Measurements from ENCODE around the gene SETD9.

The SETD9 gene

DNA sequence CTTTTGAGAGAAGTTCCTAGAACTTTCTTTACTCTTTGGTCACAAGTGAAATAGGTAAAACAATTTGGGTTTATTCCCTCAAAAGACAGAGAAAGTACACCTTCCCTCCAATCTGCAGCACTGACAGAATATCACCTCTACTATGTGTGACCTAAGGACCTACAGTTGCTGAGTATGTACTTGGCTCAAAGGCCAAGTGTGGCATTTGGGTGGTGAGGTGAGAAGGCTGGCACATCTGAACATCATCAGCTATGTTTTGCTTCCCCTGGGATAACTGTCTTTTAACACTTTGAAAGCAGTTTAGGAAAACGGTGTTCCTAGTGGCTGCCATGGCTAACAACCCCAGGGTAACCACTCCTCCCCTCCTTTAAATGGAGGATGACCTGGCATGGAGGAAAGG, 24.9 kb downstream of the SETD9 start:
- Histone ChIP-seq H3K27ac (no peak overlapping the region), H4K20me1 (ENCODE audit: insufficient read depth) (no peaks in the 10 kb centered on the region), H3K79me2 (ENCODE audit: insufficient read depth, low read depth) (no peaks in the 10 kb centered on the region), H3K9ac (no peak overlapping the region), H2AFZ (ENCODE audit: low read depth) (no peak overlapping the region), H3K36me3 (ENCODE audit: insufficient read depth) (peaks cover 21% of the 10 kb centered on the region; the same call in 1 of the 2 replicates), H3K4me1 (ENCODE audit: low read depth, poor library complexity, severe bottlenecking) (peaks cover 10% of the 10 kb centered on the region), H3K4me3 (IDR thresholded peaks at IDR 0.05; ENCODE audit: insufficient read depth, low read depth, low read length) (no peak overlapping the region), H3K27me3 (ENCODE audit: insufficient read depth, low read depth) (no peaks in the 10 kb centered on the region), H3K4me2 (no peak overlapping the region)
- TF ChIP-seq CTCF (conservative IDR thresholded peaks at IDR 0.05; ENCODE audit: low read depth, low read length): no peak

DNA sequence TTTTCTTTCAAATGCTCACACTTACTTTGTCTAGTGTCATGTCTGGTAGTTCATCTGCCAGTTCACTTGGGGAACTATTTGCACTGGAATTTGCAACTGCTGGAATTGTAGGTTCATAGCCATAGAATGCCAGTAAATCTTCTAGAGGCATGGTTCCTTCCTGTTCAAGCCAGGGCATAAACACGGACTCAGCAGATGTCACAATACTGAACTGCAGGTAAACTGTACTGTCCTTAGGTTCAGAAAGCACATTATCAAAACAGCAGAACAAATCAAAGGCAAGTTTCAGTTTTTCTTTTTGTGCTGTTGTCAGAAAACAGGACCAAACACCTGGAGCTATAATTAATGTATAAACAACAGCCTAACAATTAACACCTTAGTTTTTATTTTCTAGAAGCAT, 29.5 kb downstream of the SETD9 start:
- peaks cover 11% of the 10 kb centered on the region; the same call in 1 of the 2 replicates for H3K36me3 ChIP-seq (ENCODE audit: insufficient read depth)
- peaks cover 17% of the 10 kb centered on the region for H3K4me1 ChIP-seq (ENCODE audit: low read depth, poor library complexity, severe bottlenecking)
- H3K4me2 ChIP-seq: peak overlapping the region; percentile 22; the same call in 1 of the 2 replicates
- peak overlapping the region; percentile 12; the same call in 1 of the 2 replicates for H3K27ac ChIP-seq
- H3K4me3 ChIP-seq (IDR thresholded peaks at IDR 0.05; ENCODE audit: insufficient read depth, low read depth, low read length): no peak overlapping the region
- no peaks in the 10 kb centered on the region for H3K27me3 ChIP-seq (ENCODE audit: insufficient read depth, low read depth)
- H4K20me1 ChIP-seq (ENCODE audit: insufficient read depth): no peaks in the 10 kb centered on the region
- H3K79me2 ChIP-seq (ENCODE audit: insufficient read depth, low read depth): no peaks in the 10 kb centered on the region
- peak overlapping the region; percentile 10; the same call in 1 of the 2 replicates for H3K9ac ChIP-seq
- TF ChIP-seq CTCF (conservative IDR thresholded peaks at IDR 0.05; ENCODE audit: low read depth, low read length): no peak
- no peak overlapping the region for H2AFZ ChIP-seq (ENCODE audit: low read depth)

DNA sequence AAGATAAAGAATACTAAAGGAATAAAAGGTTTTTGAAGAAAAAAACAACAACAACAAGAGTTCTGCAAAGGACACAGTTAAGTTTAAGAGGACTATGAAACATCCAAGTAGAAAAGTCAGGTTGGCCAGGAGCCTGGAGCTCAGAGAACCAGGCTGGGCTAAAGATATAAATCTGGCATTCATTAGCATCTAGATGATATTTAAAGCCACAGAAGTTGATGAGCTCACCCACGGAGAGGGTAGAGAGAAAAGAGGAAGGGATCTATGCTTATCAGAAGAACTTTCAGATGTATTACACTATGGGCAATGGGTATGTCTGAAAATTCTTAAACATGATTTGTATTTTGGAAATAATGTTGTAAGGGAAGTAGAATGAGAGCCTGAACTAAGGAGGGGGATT, 32.6 kb downstream of the SETD9 start:
- Histone ChIP-seq H3K27me3 (ENCODE audit: insufficient read depth, low read depth) (no peaks in the 10 kb centered on the region), H3K4me2 (no peak overlapping the region), H4K20me1 (ENCODE audit: insufficient read depth) (no peaks in the 10 kb centered on the region), H3K9ac (no peak overlapping the region), H3K79me2 (ENCODE audit: insufficient read depth, low read depth) (no peaks in the 10 kb centered on the region), H3K4me3 (IDR thresholded peaks at IDR 0.05; ENCODE audit: insufficient read depth, low read depth, low read length) (no peak overlapping the region), H2AFZ (ENCODE audit: low read depth) (no peak overlapping the region), H3K27ac (no peak overlapping the region), H3K4me1 (ENCODE audit: low read depth, poor library complexity, severe bottlenecking) (peaks cover 17% of the 10 kb centered on the region), H3K36me3 (ENCODE audit: insufficient read depth) (peaks cover 9% of the 10 kb centered on the region; the same call in 1 of the 2 replicates)
- no peak for TF ChIP-seq CTCF (conservative IDR thresholded peaks at IDR 0.05; ENCODE audit: low read depth, low read length)

- Histone ChIP-seq H3K36me3 (ENCODE audit: insufficient read depth) (peaks cover 3% of the 10 kb centered on the region; the same call in 1 of the 2 replicates), H4K20me1 (ENCODE audit: insufficient read depth) (no peaks in the 10 kb centered on the region)
Observed at GRCh38 chr5:56947052-56947451, 37.7 kb downstream of the SETD9 start.

More at GRCh38 chr5:56947052-56947451, 37.7 kb downstream of the SETD9 start:
- Histone ChIP-seq H3K9ac (no peak overlapping the region), H3K4me1 (ENCODE audit: low read depth, poor library complexity, severe bottlenecking) (peaks cover 16% of the 10 kb centered on the region), H3K27ac (no peak overlapping the region), H3K4me2 (no peak overlapping the region), H2AFZ (ENCODE audit: low read depth) (no peak overlapping the region), H3K4me3 (IDR thresholded peaks at IDR 0.05; ENCODE audit: insufficient read depth, low read depth, low read length) (no peak overlapping the region), H3K79me2 (ENCODE audit: insufficient read depth, low read depth) (peaks cover 28% of the 10 kb centered on the region; the same call in 1 of the 2 replicates), H3K27me3 (ENCODE audit: insufficient read depth, low read depth) (no peaks in the 10 kb centered on the region)
- TF ChIP-seq CTCF (conservative IDR thresholded peaks at IDR 0.05; ENCODE audit: low read depth, low read length): no peak
